WERI-Rb-1 (cell line): ENCODE data around the gene PPP1R14B.
A peak's percentile ranks its signal among the peaks of the same experiment; 100 is the strongest.

Experiments used
- DNase-seq: peaks from one replicate; pipeline ENCODE4 v3.0.0-alpha.2; 2020
- H3K27ac ChIP-seq: fragments of 250-450 bp; sonication (Bioruptor Pico); 2 replicates; pipeline ENCODE4 v1.5.1; 2020; ENCODE audit warnings: mild to moderate bottlenecking, moderate library complexity
- H3K27me3 ChIP-seq: fragments of 250-450 bp; sonication (Bioruptor Pico); 2 replicates; pipeline ENCODE4 v1.5.1; 2021; ENCODE audit warnings: mild to moderate bottlenecking, low read depth, moderate library complexity; ENCODE audit not compliant: insufficient read depth, severe bottlenecking
- H3K36me3 ChIP-seq: fragments of 250-450 bp; sonication (Bioruptor Pico); 2 replicates; pipeline ENCODE4 v1.5.1; 2020; ENCODE audit warnings: mild to moderate bottlenecking, moderate library complexity
- H3K4me3 ChIP-seq: 2 replicates; pipeline ENCODE4 v1.5.1; 2011; ENCODE audit warnings: low read depth, mild to moderate bottlenecking, control low read depth, low read length
- H3K9me3 ChIP-seq: fragments of 250-450 bp; sonication (Bioruptor Pico); 2 replicates; pipeline ENCODE4 v1.5.1; 2021; ENCODE audit warnings: mild to moderate bottlenecking, moderate library complexity; ENCODE audit not compliant: severe bottlenecking
- CTCF ChIP-seq: IDR thresholded peaks from 2 replicates; pipeline ENCODE4 v1.5.1; 2011; ENCODE audit warnings: low read depth, mild to moderate bottlenecking, control low read depth, inconsistent platforms, low read length

Gene PPP1R14B

GRCh38 chr11:64253481-64253880 lies 6.7 kb upstream of the PPP1R14B start:
- peaks cover 36% of the 10 kb centered on the region for H3K36me3 ChIP-seq
- no peaks in the 10 kb centered on the region for H3K9me3 ChIP-seq
- no peak for DNase-seq
- no peak for TF ChIP-seq CTCF
- no peaks in the 10 kb centered on the region for H3K27me3 ChIP-seq
- H3K27ac ChIP-seq, result no peak overlapping the region
- no peak overlapping the region for H3K4me3 ChIP-seq

GRCh38 chr11:64253043-64253442 lies 6.3 kb upstream of the PPP1R14B start:
- no peak for TF ChIP-seq CTCF
- Histone ChIP-seq H3K4me3 (no peak overlapping the region), H3K27me3 (no peaks in the 10 kb centered on the region), H3K27ac (no peak overlapping the region), H3K36me3 (peaks cover 31% of the 10 kb centered on the region), H3K9me3 (no peaks in the 10 kb centered on the region)
- DNase-seq, result no peak

DNA sequence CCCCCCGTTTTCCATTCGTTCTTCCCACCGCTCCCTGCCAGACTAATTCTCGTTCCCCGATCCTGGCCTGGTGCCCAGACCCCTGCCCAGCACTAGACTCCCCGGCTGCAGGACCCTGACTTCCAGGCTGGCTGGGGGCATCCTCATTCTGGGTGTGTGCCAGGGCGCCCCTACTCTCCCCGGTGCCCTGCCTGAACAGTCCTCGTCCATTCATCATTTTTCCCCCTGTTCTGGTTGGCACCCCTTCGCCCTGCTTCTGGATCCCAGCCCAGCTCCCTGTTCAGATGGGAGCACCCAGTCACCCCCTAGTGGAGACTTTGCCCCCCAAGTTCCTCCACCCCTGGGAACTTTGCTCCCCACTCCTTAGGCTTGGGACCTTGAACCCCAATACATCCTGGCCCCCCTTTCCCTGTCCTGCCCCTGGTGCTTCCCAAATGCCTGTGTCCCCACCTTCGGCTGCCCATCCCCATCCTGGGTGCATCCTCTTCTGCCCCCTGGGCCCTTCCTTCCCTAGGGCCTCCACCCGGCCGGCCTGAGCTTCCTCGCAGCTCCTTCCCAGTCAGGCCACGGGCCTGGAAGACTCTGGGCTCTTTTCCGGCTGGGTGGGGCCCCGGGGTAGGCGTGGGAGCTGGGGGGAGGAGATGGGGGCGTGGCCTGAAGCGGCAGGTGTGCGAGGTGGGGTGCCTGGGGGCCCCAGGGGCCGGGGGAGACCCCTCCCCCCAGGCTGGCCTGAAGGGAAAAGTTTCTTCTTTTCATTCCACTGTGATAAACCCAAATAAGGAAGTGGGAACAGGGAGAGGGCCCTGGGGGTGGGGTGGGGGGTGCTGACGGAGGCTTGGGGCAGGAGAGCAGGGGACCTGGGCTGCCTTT lies 5.5 kb upstream of the PPP1R14B start:
- DNase-seq, result peak; percentile 66
- Histone ChIP-seq H3K9me3 (no peaks in the 10 kb centered on the region), H3K27ac (no peak overlapping the region), H3K27me3 (no peaks in the 10 kb centered on the region), H3K36me3 (peaks cover 23% of the 10 kb centered on the region), H3K4me3 (peak overlapping the region; percentile 78)
- TF ChIP-seq CTCF, result peak; percentile 31; the same call in 1 of the 2 replicates

DNA sequence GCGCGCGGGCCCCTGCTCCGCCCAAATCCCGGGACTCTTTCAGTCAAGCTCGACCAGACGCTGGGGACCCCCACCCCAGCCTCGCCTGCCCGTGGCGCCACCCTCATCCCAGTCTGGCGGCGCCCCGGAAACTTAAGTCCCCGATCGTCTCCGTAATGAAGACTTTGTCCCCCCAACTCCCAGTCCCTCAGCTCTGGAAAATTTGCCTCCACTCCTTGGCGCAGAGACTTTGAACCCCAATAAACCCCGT lies 4.9 kb upstream of the PPP1R14B start:
- no peak for TF ChIP-seq CTCF
- peaks cover 20% of the 10 kb centered on the region for H3K36me3 ChIP-seq
- peak overlapping the region; percentile 78 for H3K4me3 ChIP-seq
- no peak for DNase-seq
- H3K27ac ChIP-seq, result peak overlapping the region; percentile 38; the same call in 1 of the 2 replicates
- no peaks in the 10 kb centered on the region for H3K9me3 ChIP-seq
- H3K27me3 ChIP-seq, result no peaks in the 10 kb centered on the region

- H3K4me3 ChIP-seq, result peak within 1 kb of the TSS; percentile 78
- no peaks in the 10 kb centered on the region for H3K9me3 ChIP-seq
- peaks cover 16% of the 10 kb centered on the region for H3K36me3 ChIP-seq
- DNase-seq, result peak; percentile 66
- no peaks in the 10 kb centered on the region for H3K27me3 ChIP-seq
- TF ChIP-seq CTCF, result peak; percentile 48; the same call in 1 of the 2 replicates
- peak within 1 kb of the TSS; percentile 73 for H3K27ac ChIP-seq
Observed at GRCh38 chr11:64251016-64251752, 4.4 kb upstream of the PPP1R14B start, which contains the start of gene PLCB3. Gene PLCB3, plus strand, starts transcription at chr11:64251530. Its CDS starts 120 bp downstream, at chr11:64251650.
